Measurements from ENCODE around the gene HMGCL. TPM values are rescaled to one million over a fixed set of nuclear protein-coding genes. Genes with fewer than 3 reads are reported as not detected.

HMGCL gene
- total and polyA plus RNA-seq, 2 of the 13 experiments (the other 11 are each of a cell fraction or from before 2014, with no cell fraction given), result 21.3 to 41.4 TPM

DNA sequence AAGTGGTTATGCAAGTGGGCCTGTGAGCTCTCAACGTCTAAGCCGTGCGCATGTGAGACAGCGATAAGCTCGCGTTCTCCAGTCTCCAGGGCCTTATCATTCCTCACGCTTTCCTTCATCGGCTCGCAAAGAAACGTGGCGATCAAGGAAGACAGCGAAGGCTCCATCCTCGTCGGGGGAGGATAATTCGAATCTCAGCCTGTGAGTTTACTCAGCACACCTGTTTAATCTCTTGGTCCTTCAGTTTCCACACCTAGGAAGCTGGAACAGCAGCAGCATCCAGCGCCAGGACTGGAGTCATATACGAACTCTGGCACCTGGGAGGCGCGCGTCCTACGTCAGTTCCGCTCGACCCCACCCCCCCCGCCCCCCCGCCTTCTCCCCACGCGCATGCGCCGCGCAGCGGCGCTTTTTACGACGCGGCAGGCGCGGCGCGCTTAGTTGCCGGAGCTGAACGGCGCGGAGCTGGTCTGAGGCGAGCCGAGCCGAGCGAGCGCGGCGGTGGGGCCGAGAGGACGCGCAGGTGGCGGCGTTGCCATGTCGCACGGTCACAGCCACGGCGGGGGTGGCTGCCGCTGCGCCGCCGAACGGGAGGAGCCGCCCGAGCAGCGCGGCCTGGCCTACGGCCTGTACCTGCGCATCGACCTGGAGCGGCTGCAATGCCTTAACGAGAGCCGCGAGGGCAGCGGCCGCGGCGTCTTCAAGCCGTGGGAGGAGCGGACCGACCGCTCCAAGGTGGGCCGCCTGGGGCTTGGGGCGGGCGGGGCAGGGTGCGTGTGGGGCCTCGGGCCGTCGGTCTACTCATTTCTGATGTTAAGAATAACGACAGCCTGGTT lies 47.0 kb downstream of the HMGCL start, which contains the start of gene PITHD1 (continued):
- TF ChIP-seq, protein P1, sequence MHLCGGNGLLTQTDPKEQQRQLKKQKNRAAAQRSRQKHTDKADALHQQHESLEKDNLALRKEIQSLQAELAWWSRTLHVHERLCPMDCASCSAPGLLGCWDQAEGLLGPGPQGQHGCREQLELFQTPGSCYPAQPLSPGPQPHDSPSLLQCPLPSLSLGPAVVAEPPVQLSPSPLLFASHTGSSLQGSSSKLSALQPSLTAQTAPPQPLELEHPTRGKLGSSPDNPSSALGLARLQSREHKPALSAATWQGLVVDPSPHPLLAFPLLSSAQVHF (CRISPR knock-in tag; IDR thresholded peaks at IDR 0.05), result no peak
- TF ChIP-seq JARID2 (CRISPR knock-in tag; IDR thresholded peaks at IDR 0.05; ENCODE audit: insufficient replicate concordance) (peak; percentile 57), ZNF331 (CRISPR knock-in tag; IDR thresholded peaks at IDR 0.05) (peak; percentile 27; the same call in 1 of the 2 replicates), KDM1A (CRISPR knock-in tag; IDR thresholded peaks at IDR 0.05) (0 out of 2 replicates have a peak, but pooled peaks have one; percentile 62), ZFX (CRISPR knock-in tag; IDR thresholded peaks at IDR 0.05; ENCODE audit: low read depth) (peak; percentile 98), ATF7 (IDR thresholded peaks at IDR 0.05) (no peak), ATF7 (CRISPR knock-in tag; IDR thresholded peaks at IDR 0.05) (no peak), MED1 (CRISPR knock-in tag; IDR thresholded peaks at IDR 0.05) (peak; percentile 65), PHF8 (CRISPR knock-in tag; IDR thresholded peaks at IDR 0.05) (peak; percentile 90), ZSCAN21 (CRISPR knock-in tag; IDR thresholded peaks at IDR 0.05; ENCODE audit: borderline replicate concordance) (peak; percentile 56; the same call in 1 of the 2 replicates), ZNF235 (CRISPR knock-in tag; IDR thresholded peaks at IDR 0.05; ENCODE audit: borderline replicate concordance) (0 out of 2 replicates have a peak, but pooled peaks have one; percentile 20), EEA1 (CRISPR knock-in tag; IDR thresholded peaks at IDR 0.05; ENCODE audit: borderline replicate concordance) (peak; percentile 93), HDAC6 (IDR thresholded peaks at IDR 0.05; ENCODE audit: low read depth, low read length) (no peak), CCAR2 (optimal IDR thresholded peaks at IDR 0.05; ENCODE audit: low read depth, low read length) (no peak), STAG1 (CRISPR knock-in tag; IDR thresholded peaks at IDR 0.05) (peak; percentile 21; the same call in 1 of the 2 replicates), YY1 (IDR thresholded peaks at IDR 0.05; ENCODE audit: insufficient read depth, insufficient replicate concordance, low read depth, low read length) (peak; percentile 70), ZSCAN25 (CRISPR knock-in tag; IDR thresholded peaks at IDR 0.05) (no peak)
- TF ChIP-seq, protein P2, sequence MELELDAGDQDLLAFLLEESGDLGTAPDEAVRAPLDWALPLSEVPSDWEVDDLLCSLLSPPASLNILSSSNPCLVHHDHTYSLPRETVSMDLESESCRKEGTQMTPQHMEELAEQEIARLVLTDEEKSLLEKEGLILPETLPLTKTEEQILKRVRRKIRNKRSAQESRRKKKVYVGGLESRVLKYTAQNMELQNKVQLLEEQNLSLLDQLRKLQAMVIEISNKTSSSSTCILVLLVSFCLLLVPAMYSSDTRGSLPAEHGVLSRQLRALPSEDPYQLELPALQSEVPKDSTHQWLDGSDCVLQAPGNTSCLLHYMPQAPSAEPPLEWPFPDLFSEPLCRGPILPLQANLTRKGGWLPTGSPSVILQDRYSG (CRISPR knock-in tag; IDR thresholded peaks at IDR 0.05), result peak; percentile 78; the same call in 1 of the 2 replicates
- TF ChIP-seq, protein P3, sequence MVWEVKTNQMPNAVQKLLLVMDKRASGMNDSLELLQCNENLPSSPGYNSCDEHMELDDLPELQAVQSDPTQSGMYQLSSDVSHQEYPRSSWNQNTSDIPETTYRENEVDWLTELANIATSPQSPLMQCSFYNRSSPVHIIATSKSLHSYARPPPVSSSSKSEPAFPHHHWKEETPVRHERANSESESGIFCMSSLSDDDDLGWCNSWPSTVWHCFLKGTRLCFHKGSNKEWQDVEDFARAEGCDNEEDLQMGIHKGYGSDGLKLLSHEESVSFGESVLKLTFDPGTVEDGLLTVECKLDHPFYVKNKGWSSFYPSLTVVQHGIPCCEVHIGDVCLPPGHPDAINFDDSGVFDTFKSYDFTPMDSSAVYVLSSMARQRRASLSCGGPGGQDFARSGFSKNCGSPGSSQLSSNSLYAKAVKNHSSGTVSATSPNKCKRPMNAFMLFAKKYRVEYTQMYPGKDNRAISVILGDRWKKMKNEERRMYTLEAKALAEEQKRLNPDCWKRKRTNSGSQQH (CRISPR knock-in tag; IDR thresholded peaks at IDR 0.05; ENCODE audit: low read depth), result peak; percentile 55; the same call in 1 of the 2 replicates
- TF ChIP-seq, protein P4, sequence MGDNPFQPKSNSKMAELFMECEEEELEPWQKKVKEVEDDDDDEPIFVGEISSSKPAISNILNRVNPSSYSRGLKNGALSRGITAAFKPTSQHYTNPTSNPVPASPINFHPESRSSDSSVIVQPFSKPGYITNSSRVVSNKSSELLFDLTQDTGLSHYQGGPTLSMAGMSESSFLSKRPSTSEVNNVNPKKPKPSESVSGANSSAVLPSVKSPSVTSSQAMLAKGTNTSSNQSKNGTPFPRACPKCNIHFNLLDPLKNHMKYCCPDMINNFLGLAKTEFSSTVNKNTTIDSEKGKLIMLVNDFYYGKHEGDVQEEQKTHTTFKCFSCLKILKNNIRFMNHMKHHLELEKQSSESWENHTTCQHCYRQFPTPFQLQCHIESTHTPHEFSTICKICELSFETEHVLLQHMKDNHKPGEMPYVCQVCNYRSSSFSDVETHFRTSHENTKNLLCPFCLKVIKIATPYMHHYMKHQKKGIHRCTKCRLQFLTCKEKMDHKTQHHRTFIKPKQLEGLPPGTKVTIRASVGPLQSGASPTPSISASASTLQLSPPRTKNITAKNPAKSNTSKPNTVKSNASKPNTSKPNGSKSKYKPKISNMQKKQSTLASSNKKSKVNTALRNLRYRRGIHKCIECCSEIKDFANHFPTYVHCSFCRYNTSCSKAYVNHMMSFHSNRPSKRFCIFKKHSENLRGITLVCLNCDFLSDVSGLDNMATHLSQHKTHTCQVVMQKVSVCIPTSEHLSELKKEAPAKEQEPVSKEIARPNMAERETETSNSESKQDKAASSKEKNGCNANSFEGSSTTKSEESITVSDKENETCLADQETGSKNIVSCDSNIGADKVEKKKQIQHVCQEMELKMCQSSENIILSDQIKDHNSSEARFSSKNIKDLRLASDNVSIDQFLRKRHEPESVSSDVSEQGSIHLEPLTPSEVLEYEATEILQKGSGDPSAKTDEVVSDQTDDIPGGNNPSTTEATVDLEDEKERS (CRISPR knock-in tag; IDR thresholded peaks at IDR 0.05), result peak; percentile 58; the same call in 1 of the 2 replicates
- TF ChIP-seq, protein P5, sequence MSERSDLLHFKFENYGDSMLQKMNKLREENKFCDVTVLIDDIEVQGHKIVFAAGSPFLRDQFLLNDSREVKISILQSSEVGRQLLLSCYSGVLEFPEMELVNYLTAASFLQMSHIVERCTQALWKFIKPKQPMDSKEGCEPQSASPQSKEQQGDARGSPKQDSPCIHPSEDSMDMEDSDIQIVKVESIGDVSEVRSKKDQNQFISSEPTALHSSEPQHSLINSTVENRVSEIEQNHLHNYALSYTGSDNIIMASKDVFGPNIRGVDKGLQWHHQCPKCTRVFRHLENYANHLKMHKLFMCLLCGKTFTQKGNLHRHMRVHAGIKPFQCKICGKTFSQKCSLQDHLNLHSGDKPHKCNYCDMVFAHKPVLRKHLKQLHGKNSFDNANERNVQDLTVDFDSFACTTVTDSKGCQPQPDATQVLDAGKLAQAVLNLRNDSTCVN (CRISPR knock-in tag; IDR thresholded peaks at IDR 0.05; ENCODE audit: borderline replicate concordance), result no peak
